GM15510 (cell line): ENCODE measurements around the gene HLF.

Experiments
- POLR2A ChIP-seq: IDR thresholded peaks from 3 replicates; pipeline ENCODE4 v1.6.1; 2011; ENCODE audit warnings: borderline replicate concordance; ENCODE audit not compliant: insufficient read length; ENCODE audit errors: extremely low read depth

Gene HLF

GRCh38 chr17:55347341-55347740 is 82.6 kb downstream of the HLF start:
- TF ChIP-seq POLR2A, result no peak

- TF ChIP-seq POLR2A, result no peak
Measured at GRCh38 chr17:55348749-55349354, 84.1 kb downstream of the HLF start.

GRCh38 chr17:55350825-55351205 is 86.1 kb downstream of the HLF start:
- no peak for TF ChIP-seq POLR2A

- TF ChIP-seq POLR2A, result no peak
Measured at GRCh38 chr17:55351226-55351625, 86.5 kb downstream of the HLF start.

- TF ChIP-seq POLR2A, result no peak
Measured at GRCh38 chr17:55354010-55354409, 89.2 kb downstream of the HLF start.

GRCh38 chr17:55354941-55355340 is 90.2 kb downstream of the HLF start:
- TF ChIP-seq POLR2A, result no peak

GRCh38 chr17:55356434-55357328 is 91.9 kb downstream of the HLF start:
- TF ChIP-seq POLR2A, result no peak

GRCh38 chr17:55360971-55361370 is 96.2 kb downstream of the HLF start:
- TF ChIP-seq POLR2A, result no peak

- TF ChIP-seq POLR2A, result no peak
Measured at GRCh38 chr17:55363033-55363432, 98.3 kb downstream of the HLF start.

GRCh38 chr17:55366020-55366481 is 101.3 kb downstream of the HLF start:
- TF ChIP-seq POLR2A, result no peak

- no peak for TF ChIP-seq POLR2A
Measured at GRCh38 chr17:55368706-55369105, 103.9 kb downstream of the HLF start.
